A172 (cell line): ENCODE results near the gene UBA7. TPM values are rescaled to one million over a fixed set of nuclear protein-coding genes. Genes with fewer than 3 reads are reported as not detected.

Experiments
- total RNA-seq: library from RNA; depleted of rRNA; stranded (reverse); fragments of >200 nt; shearing (Covaris generic); gene quantifications from 2 replicates; pipeline ENCODE4 v1.2.3, GENCODE V29; 2014; rRNA removed

UBA7 gene
- total RNA-seq, 1 experiment from 2014 or later = 13.1 TPM

Other genes with a start within 250 kb of the UBA7 start
- gene APEH, start 139.6 kb downstream of the UBA7 start, total RNA-seq = 120 and 144 TPM in 2 replicates
- gene MST1, start 124.5 kb downstream of the UBA7 start, total RNA-seq = 0.72 and 2.0 TPM in 2 replicates
- gene RNF123, start 124.4 kb downstream of the UBA7 start, total RNA-seq = 17.3 and 55.0 TPM in 2 replicates
- gene AMIGO3, start 94.3 kb downstream of the UBA7 start, total RNA-seq = 0.41 and 1.0 TPM in 2 replicates
- 25.6 and 27.3 TPM in 2 replicates for gene GMPPB, start 90.0 kb downstream of the UBA7 start, total RNA-seq
- 26.6 and 31.0 TPM in 2 replicates for gene IP6K1, start 27.4 kb downstream of the UBA7 start, total RNA-seq
- not detected in 2 replicates for gene CDHR4, start 14.1 kb downstream of the UBA7 start, total RNA-seq
- gene INKA1, start 10.7 kb downstream of the UBA7 start, total RNA-seq = 2.8 and 6.4 TPM in 2 replicates
- gene TRAIP, start 42.6 kb upstream of the UBA7 start, total RNA-seq = 12.8 and 16.1 TPM in 2 replicates
- not detected in 2 replicates for gene CAMKV, start 56.0 kb upstream of the UBA7 start, total RNA-seq
- gene MST1R, start 89.9 kb upstream of the UBA7 start, total RNA-seq = 1.1 and 1.9 TPM in 2 replicates
- 11.0 and 12.0 TPM in 2 replicates for gene MON1A, start 115.9 kb upstream of the UBA7 start, total RNA-seq
- 31.8 and 36.6 TPM in 2 replicates for gene RBM6, start 126.2 kb upstream of the UBA7 start, total RNA-seq